SW 1271 (cell line): Measurements from ENCODE around the gene YEATS4.
"Not testable (repeated sequence)": the region's sequence is repeated elsewhere in the genome, so short reads cannot be mapped to it uniquely, and the experiment has no call there.

ENCODE experiments used
- DNase-seq, 2 experiments: peaks; one replicate each; lab custom pipeline; 2025; lab: John Stamatoyannopoulos, UW

YEATS4 gene

GRCh38 chr12:69359531-69360347 lies at the start of gene YEATS4:
TSS of gene YEATS4 (plus strand) at chr12:69359743. CDS start at chr12:69359973, 230 bp downstream.
- DNase-seq, result peak; percentile 93 to 97

GRCh38 chr12:69313209-69313608 lies 46.3 kb upstream of the YEATS4 start:
- DNase-seq, result no peak

DNA sequence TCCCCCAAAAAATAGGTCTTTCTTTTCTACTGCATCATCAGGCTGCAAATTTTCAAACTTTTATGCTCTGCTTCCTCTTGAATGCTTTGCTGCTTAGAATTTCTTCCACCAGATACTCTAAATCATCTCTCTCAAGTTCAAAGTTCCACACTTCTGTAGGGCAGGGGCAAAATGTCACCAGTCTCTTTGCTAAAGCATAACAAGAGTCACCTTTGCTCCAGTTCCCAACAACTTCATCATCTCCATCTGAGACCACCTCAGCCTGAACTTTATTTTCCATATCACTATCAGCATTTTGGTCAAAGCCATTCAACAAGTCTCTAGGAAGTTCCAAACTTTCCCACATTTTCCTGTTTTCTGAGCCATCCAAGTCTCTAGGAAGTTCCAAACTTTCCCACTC lies 42.8 kb upstream of the YEATS4 start:
- DNase-seq, result not testable (repeated sequence)

- DNase-seq, result not testable (repeated sequence)
Observed at GRCh38 chr12:69317233-69317632, 42.3 kb upstream of the YEATS4 start.

GRCh38 chr12:69318225-69318624 lies 41.3 kb upstream of the YEATS4 start:
- no peak for DNase-seq

DNA sequence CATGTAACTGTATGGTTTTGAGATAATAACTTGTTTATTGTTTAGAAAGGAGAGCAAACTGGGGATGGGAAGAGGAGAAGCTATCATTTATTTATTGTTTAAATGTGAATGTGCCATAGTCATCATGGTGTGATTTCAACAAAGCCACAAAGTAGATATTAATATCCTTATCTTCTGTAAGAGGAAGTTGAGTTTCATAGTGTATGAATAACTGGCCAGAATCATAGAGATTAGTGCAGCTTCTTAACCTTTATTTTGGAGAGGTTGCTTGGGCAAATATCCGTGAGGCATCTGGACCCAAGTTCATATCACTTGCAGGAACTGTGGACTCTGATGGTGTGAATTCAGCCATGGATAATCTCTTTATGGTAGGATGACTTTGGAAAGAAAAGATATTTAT lies 38.2 kb upstream of the YEATS4 start:
- DNase-seq, result no peak

GRCh38 chr12:69324797-69325466 lies 34.6 kb upstream of the YEATS4 start:
- DNase-seq, result no peak

GRCh38 chr12:69328426-69328825 lies 31.1 kb upstream of the YEATS4 start:
- no peak for DNase-seq

DNA sequence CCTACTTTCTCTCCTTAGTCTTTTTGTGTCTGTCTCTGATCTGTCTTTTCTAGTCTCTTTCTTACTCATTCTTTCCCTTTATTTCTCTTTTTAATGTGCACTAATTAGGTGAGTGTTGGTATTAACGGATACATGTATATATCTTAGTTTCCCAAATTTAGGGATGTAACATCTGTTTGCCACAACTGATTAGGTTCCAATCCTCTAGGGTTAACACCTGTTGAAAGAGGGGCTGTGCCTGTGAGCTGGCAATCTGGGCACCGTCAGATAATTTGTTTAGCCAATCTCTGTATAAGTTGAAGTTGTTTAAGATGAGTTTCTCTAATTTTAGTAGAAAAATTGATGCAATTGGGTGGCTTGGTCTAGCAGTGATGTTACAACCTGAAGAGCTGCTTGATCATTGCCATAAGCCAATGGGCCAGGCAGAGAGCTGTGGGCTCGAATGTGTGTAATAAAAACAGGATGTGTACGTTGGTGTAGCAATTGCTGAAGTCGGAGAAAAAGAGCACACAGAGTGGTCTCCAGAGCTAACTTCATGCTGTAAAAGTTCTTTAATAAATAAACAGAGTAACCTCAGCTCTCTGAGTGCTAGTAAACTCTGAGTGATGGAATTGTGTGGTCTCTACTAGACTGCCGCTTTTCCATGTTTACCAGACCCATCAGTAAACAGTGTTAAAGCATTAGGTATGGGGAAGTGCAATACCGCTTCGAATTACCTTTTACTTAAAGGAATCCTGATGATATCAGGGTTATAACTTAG lies 29.7 kb upstream of the YEATS4 start:
- no peak for DNase-seq

- DNase-seq, result no peak
Observed at GRCh38 chr12:69330475-69331473, 28.8 kb upstream of the YEATS4 start.

DNA sequence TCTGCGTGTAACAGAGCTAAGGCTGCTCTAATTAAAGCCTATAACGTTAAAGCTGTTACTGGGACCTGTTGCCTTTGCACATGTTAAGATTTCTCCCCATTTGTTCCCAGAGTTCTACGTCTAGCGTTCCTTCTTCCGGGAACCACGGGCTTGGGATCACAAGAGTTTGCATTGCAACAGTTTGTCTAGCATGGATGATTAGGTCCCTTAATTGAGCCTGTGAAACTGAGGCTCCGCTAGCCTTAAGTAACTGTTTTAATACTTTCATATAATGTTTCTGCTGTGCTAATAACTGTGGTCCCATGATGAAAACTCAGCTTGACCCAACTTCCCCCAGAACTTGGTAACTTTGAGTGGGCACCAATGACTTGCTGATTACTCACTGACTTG lies 28.0 kb upstream of the YEATS4 start:
- no peak for DNase-seq

DNA sequence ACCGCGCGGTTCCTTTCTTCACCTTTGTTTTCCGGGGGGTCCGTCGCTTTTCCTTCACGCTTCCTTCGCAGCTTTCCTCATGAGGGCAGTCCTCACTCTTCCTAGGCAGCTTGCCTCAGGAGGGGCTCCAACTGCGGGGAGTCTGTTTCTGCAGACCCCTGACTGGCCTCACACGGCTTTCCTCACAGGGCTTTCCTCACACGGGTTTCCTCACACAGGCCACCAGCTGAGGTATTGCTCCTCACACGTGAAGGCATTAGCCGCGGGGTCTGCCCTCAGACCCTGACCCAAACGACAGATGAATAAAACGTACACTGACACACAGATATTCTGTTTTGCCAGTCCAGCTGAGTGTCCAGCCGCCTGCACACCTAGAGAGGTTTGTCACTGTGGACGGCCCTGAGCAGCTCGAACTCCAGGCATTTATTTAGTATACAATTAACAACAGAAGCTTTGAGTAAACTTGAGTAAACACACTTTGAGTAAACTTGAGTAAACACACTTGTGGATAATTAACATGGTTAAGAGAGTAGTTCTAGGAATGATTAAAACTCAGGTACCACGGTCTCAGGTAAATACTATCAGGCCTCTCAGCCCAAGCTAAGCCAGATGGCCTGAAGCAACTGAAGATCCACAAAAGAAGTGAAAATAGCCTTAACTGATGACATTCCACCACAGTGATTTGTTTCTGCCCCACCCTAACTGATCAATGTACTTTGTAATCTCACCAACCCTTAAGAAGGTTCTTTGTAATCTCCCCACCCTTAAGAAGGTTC lies 27.4 kb upstream of the YEATS4 start:
- no peak for DNase-seq

GRCh38 chr12:69332815-69333358 lies 26.7 kb upstream of the YEATS4 start:
- no peak for DNase-seq

GRCh38 chr12:69334158-69334557 lies 25.4 kb upstream of the YEATS4 start:
- no peak for DNase-seq

DNA sequence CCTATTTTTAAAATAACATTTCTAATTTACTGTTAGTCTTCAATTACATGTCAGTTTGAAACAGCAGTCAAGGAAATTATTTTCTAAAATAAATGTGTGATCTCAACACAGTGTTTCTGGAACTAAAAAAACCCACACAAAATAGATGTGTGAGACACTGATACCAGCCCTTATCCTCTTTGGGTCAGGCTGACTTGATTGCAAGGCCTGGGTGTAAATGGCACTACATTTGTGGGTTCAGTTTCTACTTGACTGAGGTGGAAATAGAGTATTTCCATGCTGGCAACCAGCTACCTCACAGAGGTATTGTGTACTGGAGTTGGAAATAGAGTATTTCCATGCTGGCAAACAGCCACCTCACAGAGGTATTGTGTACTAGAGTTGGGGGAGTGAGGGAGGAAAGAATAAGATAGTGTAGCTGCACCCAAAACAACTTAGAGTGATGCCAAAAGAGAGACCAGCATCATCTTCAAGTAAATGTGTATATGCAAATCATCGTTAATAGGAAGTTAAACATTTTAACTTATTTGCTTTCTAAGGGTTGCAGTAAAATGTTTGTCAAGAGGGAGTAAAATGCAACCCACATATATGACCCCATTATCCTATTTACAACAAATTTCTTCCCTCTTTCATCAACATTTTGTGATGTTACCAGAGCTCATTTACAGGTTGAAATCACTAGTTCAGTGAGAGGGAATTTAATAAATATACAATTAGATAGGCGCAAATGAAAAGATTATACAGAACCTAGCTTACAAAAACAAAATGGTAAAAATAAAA lies 22.0 kb upstream of the YEATS4 start:
- DNase-seq, result no peak

DNA sequence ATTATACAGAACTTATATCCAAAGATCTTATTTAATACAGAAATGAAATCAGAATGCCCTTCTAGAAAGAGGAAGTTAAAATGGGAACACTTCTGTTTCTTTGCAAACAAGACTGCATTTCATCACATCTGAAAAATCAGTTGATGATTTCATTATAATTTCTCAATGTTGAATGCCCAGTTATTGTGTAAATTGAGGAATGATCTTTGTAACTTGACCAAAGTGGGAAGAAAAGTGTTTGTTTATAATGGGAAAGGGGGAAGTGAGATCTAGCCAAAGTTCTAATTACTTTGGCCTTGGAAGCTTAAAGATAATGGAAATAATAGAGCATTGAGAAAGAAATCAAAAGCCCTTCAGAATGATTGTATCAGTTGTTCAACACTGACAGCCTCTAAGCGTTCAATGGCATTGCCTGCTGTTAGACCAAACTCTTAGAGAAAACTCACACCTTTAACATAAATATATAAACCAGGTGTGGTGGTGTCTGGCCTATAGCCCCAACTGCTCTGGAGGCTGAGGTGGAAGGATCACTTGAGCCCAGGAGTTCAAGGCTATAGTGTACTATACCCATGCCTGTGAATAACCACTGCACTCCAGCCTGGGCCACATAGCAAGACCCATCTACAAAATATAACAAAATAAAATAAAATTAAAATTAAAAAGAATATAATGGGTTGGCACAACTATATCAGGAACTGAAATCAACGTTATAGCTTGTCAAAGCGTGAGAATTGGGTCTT lies 21.3 kb upstream of the YEATS4 start:
- no peak for DNase-seq

GRCh38 chr12:69338936-69339335 lies 20.6 kb upstream of the YEATS4 start:
- no peak for DNase-seq

- DNase-seq, result no peak
Observed at GRCh38 chr12:69339999-69340398, 19.5 kb upstream of the YEATS4 start.

GRCh38 chr12:69341328-69341727 lies 18.2 kb upstream of the YEATS4 start:
- no peak for DNase-seq
